HepG2 (cell line): Measurements from ENCODE around the gene RAC3. TPM values are rescaled to one million over a fixed set of nuclear protein-coding genes. Genes with fewer than 3 reads are reported as not detected.
A peak's percentile ranks its signal among the peaks of the same experiment; 100 is the strongest.

Source experiments
- ATF6 ChIP-seq: sonication (generic); formaldehyde crosslinking; conservative IDR thresholded peaks from 2 replicates; pipeline ENCODE4 v1.4.0; 2020; ENCODE audit warnings: missing genetic modification reagents
- IKZF4 ChIP-seq: sonication (generic); formaldehyde crosslinking; IDR thresholded peaks from 2 replicates; pipeline ENCODE4 v1.5.1; 2020; ENCODE audit warnings: borderline replicate concordance, mild to moderate bottlenecking, low read depth, missing genetic modification reagents; ENCODE audit errors: not compliant biosample characterization
- MXI1 ChIP-seq: IDR thresholded peaks from 3 replicates; pipeline ENCODE4 v1.6.1; 2012; ENCODE audit warnings: low read depth, low read length, inconsistent platforms, borderline replicate concordance
- NFKBIZ ChIP-seq: IDR thresholded peaks from 2 replicates; pipeline ENCODE4 v1.6.1; 2018; ENCODE audit warnings: missing genetic modification reagents, missing compliant biosample characterization
- SIX4 ChIP-seq: sonication (generic); formaldehyde crosslinking; IDR thresholded peaks from 2 replicates; pipeline ENCODE4 v1.4.0; 2020; ENCODE audit warnings: missing genetic modification reagents
- U2AF1 ChIP-seq: fragments of 200-400 bp; formaldehyde crosslinking; optimal IDR thresholded peaks from 2 replicates; pipeline ENCODE3; 2017; ENCODE audit warnings: mild to moderate bottlenecking, low read depth, low read length
- ZNF160 ChIP-seq: sonication (generic); formaldehyde crosslinking; IDR thresholded peaks from 2 replicates; pipeline ENCODE4 v1.8.0; 2022; ENCODE audit warnings: mild to moderate bottlenecking, inconsistent platforms, missing genetic modification reagents
- ZNF235 ChIP-seq: sonication (generic); formaldehyde crosslinking; IDR thresholded peaks from 2 replicates; pipeline ENCODE4 v1.8.1; 2023; ENCODE audit warnings: mild to moderate bottlenecking, missing genetic modification reagents, borderline replicate concordance
- ZNF460 ChIP-seq: sonication (generic); formaldehyde crosslinking; IDR thresholded peaks from 2 replicates; pipeline ENCODE4 v1.5.1; 2020; ENCODE audit warnings: missing genetic modification reagents, mild to moderate bottlenecking, borderline replicate concordance
- ZNF549 ChIP-seq: sonication (generic); formaldehyde crosslinking; IDR thresholded peaks from 2 replicates; pipeline ENCODE4 v1.5.0; 2020; ENCODE audit warnings: missing genetic modification reagents
- ZNF570 ChIP-seq: sonication (generic); formaldehyde crosslinking; IDR thresholded peaks from 2 replicates; pipeline ENCODE4 v1.4.0; 2020; ENCODE audit warnings: mild to moderate bottlenecking, missing genetic modification reagents, borderline replicate concordance
- ZNF720 ChIP-seq: sonication (generic); formaldehyde crosslinking; IDR thresholded peaks from 2 replicates; pipeline ENCODE4 v1.4.0; 2020; ENCODE audit warnings: missing genetic modification reagents
- ZNF780A ChIP-seq: sonication (generic); formaldehyde crosslinking; IDR thresholded peaks from 2 replicates; pipeline ENCODE4 v1.8.0; 2022; ENCODE audit warnings: mild to moderate bottlenecking, missing genetic modification reagents, moderate library complexity
- polyA plus RNA-seq, 8 experiments: library from polyadenylated mRNA; depleted of rRNA in 3 of 8; stranded (reverse) in 7 of 8; unstranded in 1 of 8; fragments of >200 nt; fragmentation: Illumina TruSeq in 4 of 8; extraction: Trizol in 4 of 8; gene quantifications; 2 replicates each; pipeline versions ENCODE4 v1.2.1 to v1.2.3, GENCODE V29; 2011 to 2016; ENCODE audit warnings: low read depth in 4 of 8, missing spikeins in 1 of 8, mixed read lengths in 1 of 8; ENCODE audit not compliant: insufficient read depth in 1 of 8
- total RNA-seq, 5 experiments: library from RNA; depleted of rRNA; stranded (reverse); fragments of >200 nt; fragmentation: Illumina TruSeq; extraction: Trizol; gene quantifications; 2 replicates each; pipeline ENCODE4 v1.2.3, GENCODE V29; 2016; ENCODE audit warnings: low read depth in 1 of 5
- TF ChIP-seq, protein P1 (sequence below): sonication (generic); formaldehyde crosslinking; IDR thresholded peaks from 2 replicates; pipeline ENCODE4 v1.4.0; 2020; ENCODE audit warnings: mild to moderate bottlenecking, missing genetic modification reagents
- TF ChIP-seq, protein P2 (sequence below): sonication (generic); formaldehyde crosslinking; IDR thresholded peaks from 2 replicates; pipeline ENCODE4 v1.4.0; 2020; ENCODE audit warnings: missing genetic modification reagents
- TF ChIP-seq, protein P3 (sequence below): sonication (generic); formaldehyde crosslinking; IDR thresholded peaks from 2 replicates; pipeline ENCODE4 v1.4.0; 2020; ENCODE audit warnings: missing genetic modification reagents

RAC3 gene
- total and polyA plus RNA-seq, 2 of the 13 experiments (the other 11 are each of a cell fraction or from before 2014, with no cell fraction given): 10.5 to 21.3 TPM

GRCh38 chr17:82019690-82020571 is 11.5 kb upstream of the RAC3 start (continued):
- TF ChIP-seq, protein P1, sequence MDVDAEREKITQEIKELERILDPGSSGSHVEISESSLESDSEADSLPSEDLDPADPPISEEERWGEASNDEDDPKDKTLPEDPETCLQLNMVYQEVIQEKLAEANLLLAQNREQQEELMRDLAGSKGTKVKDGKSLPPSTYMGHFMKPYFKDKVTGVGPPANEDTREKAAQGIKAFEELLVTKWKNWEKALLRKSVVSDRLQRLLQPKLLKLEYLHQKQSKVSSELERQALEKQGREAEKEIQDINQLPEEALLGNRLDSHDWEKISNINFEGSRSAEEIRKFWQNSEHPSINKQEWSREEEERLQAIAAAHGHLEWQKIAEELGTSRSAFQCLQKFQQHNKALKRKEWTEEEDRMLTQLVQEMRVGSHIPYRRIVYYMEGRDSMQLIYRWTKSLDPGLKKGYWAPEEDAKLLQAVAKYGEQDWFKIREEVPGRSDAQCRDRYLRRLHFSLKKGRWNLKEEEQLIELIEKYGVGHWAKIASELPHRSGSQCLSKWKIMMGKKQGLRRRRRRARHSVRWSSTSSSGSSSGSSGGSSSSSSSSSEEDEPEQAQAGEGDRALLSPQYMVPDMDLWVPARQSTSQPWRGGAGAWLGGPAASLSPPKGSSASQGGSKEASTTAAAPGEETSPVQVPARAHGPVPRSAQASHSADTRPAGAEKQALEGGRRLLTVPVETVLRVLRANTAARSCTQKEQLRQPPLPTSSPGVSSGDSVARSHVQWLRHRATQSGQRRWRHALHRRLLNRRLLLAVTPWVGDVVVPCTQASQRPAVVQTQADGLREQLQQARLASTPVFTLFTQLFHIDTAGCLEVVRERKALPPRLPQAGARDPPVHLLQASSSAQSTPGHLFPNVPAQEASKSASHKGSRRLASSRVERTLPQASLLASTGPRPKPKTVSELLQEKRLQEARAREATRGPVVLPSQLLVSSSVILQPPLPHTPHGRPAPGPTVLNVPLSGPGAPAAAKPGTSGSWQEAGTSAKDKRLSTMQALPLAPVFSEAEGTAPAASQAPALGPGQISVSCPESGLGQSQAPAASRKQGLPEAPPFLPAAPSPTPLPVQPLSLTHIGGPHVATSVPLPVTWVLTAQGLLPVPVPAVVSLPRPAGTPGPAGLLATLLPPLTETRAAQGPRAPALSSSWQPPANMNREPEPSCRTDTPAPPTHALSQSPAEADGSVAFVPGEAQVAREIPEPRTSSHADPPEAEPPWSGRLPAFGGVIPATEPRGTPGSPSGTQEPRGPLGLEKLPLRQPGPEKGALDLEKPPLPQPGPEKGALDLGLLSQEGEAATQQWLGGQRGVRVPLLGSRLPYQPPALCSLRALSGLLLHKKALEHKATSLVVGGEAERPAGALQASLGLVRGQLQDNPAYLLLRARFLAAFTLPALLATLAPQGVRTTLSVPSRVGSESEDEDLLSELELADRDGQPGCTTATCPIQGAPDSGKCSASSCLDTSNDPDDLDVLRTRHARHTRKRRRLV (CRISPR knock-in tag): 0 out of 2 replicates have a peak, but pooled peaks have one; percentile 52
- TF ChIP-seq ZNF160 (CRISPR knock-in tag): 0 out of 2 replicates have a peak, but pooled peaks have one; percentile 73
- TF ChIP-seq IKZF4: no peak
- TF ChIP-seq, protein P2, sequence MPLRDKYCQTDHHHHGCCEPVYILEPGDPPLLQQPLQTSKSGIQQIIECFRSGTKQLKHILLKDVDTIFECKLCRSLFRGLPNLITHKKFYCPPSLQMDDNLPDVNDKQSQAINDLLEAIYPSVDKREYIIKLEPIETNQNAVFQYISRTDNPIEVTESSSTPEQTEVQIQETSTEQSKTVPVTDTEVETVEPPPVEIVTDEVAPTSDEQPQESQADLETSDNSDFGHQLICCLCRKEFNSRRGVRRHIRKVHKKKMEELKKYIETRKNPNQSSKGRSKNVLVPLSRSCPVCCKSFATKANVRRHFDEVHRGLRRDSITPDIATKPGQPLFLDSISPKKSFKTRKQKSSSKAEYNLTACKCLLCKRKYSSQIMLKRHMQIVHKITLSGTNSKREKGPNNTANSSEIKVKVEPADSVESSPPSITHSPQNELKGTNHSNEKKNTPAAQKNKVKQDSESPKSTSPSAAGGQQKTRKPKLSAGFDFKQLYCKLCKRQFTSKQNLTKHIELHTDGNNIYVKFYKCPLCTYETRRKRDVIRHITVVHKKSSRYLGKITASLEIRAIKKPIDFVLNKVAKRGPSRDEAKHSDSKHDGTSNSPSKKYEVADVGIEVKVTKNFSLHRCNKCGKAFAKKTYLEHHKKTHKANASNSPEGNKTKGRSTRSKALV (CRISPR knock-in tag): no peak
- no peak for TF ChIP-seq NFKBIZ (CRISPR knock-in tag)
- TF ChIP-seq MXI1: 0 out of 3 replicates have a peak, but pooled peaks have one; percentile 44
- no peak for TF ChIP-seq ZNF460 (CRISPR knock-in tag)
- TF ChIP-seq ZNF720 (CRISPR knock-in tag): no peak
- TF ChIP-seq ZNF570 (CRISPR knock-in tag): no peak
- no peak for TF ChIP-seq ZNF549 (CRISPR knock-in tag)
- TF ChIP-seq ZNF780A (CRISPR knock-in tag): no peak
- TF ChIP-seq SIX4: no peak
- TF ChIP-seq, protein P3, sequence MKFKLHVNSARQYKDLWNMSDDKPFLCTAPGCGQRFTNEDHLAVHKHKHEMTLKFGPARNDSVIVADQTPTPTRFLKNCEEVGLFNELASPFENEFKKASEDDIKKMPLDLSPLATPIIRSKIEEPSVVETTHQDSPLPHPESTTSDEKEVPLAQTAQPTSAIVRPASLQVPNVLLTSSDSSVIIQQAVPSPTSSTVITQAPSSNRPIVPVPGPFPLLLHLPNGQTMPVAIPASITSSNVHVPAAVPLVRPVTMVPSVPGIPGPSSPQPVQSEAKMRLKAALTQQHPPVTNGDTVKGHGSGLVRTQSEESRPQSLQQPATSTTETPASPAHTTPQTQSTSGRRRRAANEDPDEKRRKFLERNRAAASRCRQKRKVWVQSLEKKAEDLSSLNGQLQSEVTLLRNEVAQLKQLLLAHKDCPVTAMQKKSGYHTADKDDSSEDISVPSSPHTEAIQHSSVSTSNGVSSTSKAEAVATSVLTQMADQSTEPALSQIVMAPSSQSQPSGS: peak; percentile 59; the same call in 1 of the 2 replicates
- no peak for TF ChIP-seq ZNF235 (CRISPR knock-in tag)
- peak; percentile 22 for TF ChIP-seq U2AF1
- TF ChIP-seq ATF6: no peak
